Osteoblast (primary cell): Measurements from ENCODE around the gene PHF12. TPM values are rescaled to one million over a fixed set of nuclear protein-coding genes. Genes with fewer than 3 reads are reported as not detected.

Experiments used
- DNase-seq: peaks from one replicate; pipeline ENCODE4 v3.0.0; 2011; ENCODE audit warnings: low spot score, mixed read lengths; ENCODE audit not compliant: insufficient read length; ENCODE audit errors: missing footprints
- H2AFZ ChIP-seq: 2 replicates; pipeline ENCODE4 v1.6.0; 2011; ENCODE audit warnings: mild to moderate bottlenecking, low read length
- H3K27ac ChIP-seq: 2 replicates; pipeline ENCODE4 v1.5.1; 2011; ENCODE audit warnings: mild to moderate bottlenecking, low read depth, low read length, moderate library complexity
- H3K27me3 ChIP-seq: 2 replicates; pipeline ENCODE4 v1.6.0; 2012; ENCODE audit warnings: mild to moderate bottlenecking, control low read depth, inconsistent platforms, low read length, moderate library complexity; ENCODE audit not compliant: insufficient read depth
- H3K36me3 ChIP-seq: 2 replicates; pipeline ENCODE4 v1.5.1; 2011; ENCODE audit warnings: mild to moderate bottlenecking, low read length, control low read depth, moderate library complexity; ENCODE audit not compliant: insufficient read depth
- H3K4me1 ChIP-seq: 2 replicates; pipeline ENCODE4 v1.5.1; 2011; ENCODE audit warnings: mild to moderate bottlenecking, low read length, control low read depth, moderate library complexity; ENCODE audit not compliant: insufficient read depth
- H3K4me2 ChIP-seq: 2 replicates; pipeline ENCODE4 v1.6.0; 2011; ENCODE audit warnings: mild to moderate bottlenecking, low read length; ENCODE audit not compliant: insufficient read depth
- H3K4me3 ChIP-seq: fragments of 200-600 bp; sonication (generic); 3 replicates; pipeline ENCODE4 v1.5.1; 2012; ENCODE audit warnings: mild to moderate bottlenecking, low read length, inconsistent platforms; ENCODE audit not compliant: insufficient read depth
- H3K79me2 ChIP-seq: 2 replicates; pipeline ENCODE4 v1.6.0; 2012; ENCODE audit warnings: mild to moderate bottlenecking, low read length, control low read depth, inconsistent platforms; ENCODE audit not compliant: insufficient read depth
- H3K9me3 ChIP-seq: 2 replicates; pipeline ENCODE4 v1.5.1; 2011; ENCODE audit warnings: low read depth, low read length, control low read depth
- H4K20me1 ChIP-seq: 2 replicates; pipeline ENCODE4 v1.6.0; 2012; ENCODE audit warnings: mild to moderate bottlenecking, low read length, control low read depth; ENCODE audit not compliant: insufficient read depth
- CTCF ChIP-seq: IDR thresholded peaks from 2 replicates; pipeline ENCODE4 v1.5.1; 2011; ENCODE audit warnings: mild to moderate bottlenecking, low read depth, low read length, moderate library complexity; ENCODE audit errors: extremely low read depth
- total RNA-seq: library from RNA; depleted of rRNA; stranded (reverse); fragments of >200 nt; gene quantifications from 2 replicates; pipeline ENCODE4 v1.2.3, GENCODE V29; 2012

The PHF12 gene
- total RNA-seq, 1 donor, result 26.8 TPM

- H3K36me3 ChIP-seq, result no peaks in the 10 kb centered on the region
- DNase-seq, result no peak
- no peaks in the 10 kb centered on the region for H3K27me3 ChIP-seq
- peaks cover 5% of the 10 kb centered on the region for H3K4me1 ChIP-seq
- H3K4me2 ChIP-seq, result no peak overlapping the region
- H2AFZ ChIP-seq, result no peak overlapping the region
- H3K79me2 ChIP-seq, result peaks cover 12% of the 10 kb centered on the region
- no peak for TF ChIP-seq CTCF
- H3K9me3 ChIP-seq, result no peaks in the 10 kb centered on the region
- H3K4me3 ChIP-seq, result no peak overlapping the region
- no peak overlapping the region for H3K27ac ChIP-seq
- H4K20me1 ChIP-seq, result no peaks in the 10 kb centered on the region
Measured at GRCh38 chr17:28954886-28955285, 3.6 kb upstream of the PHF12 start.

- Histone ChIP-seq H4K20me1 (no peaks in the 10 kb centered on the region), H3K79me2 (peaks cover 24% of the 10 kb centered on the region), H3K4me1 (peaks cover 7% of the 10 kb centered on the region), H3K4me3 (no peak overlapping the region), H3K36me3 (no peaks in the 10 kb centered on the region), H3K27me3 (no peaks in the 10 kb centered on the region), H3K4me2 (no peak overlapping the region), H2AFZ (no peak overlapping the region), H3K9me3 (no peaks in the 10 kb centered on the region), H3K27ac (no peak overlapping the region)
- DNase-seq, result no peak
- TF ChIP-seq CTCF, result peak; percentile 90
Measured at GRCh38 chr17:28953444-28954118, 2.3 kb upstream of the PHF12 start.

GRCh38 chr17:28951991-28952975 lies 965 bp upstream of the PHF12 start:
- Histone ChIP-seq H3K27ac (peak overlapping the region; percentile 90), H3K9me3 (no peaks in the 10 kb centered on the region), H3K4me2 (peak overlapping the region; percentile 93), H3K27me3 (no peaks in the 10 kb centered on the region), H3K4me1 (peaks cover 18% of the 10 kb centered on the region), H3K4me3 (peak overlapping the region; percentile 74), H3K36me3 (no peaks in the 10 kb centered on the region), H3K79me2 (peaks cover 37% of the 10 kb centered on the region), H4K20me1 (no peaks in the 10 kb centered on the region), H2AFZ (peak overlapping the region; percentile 98)
- peak; percentile 99 for DNase-seq
- no peak for TF ChIP-seq CTCF
